GM19372 (cell line): ENCODE results near the gene CHD9.
"Not testable (repeated sequence)": the region's sequence is repeated elsewhere in the genome, so short reads cannot be mapped to it uniquely, and the experiment has no call there.

ENCODE experiments used
- ATAC-seq: cut with Tn5 transposase; IDR thresholded peaks from one replicate; pipeline ENCODE4 v1.9.1; 2021; ENCODE audit warnings: mild to moderate bottlenecking, low read depth, moderate library complexity; ENCODE audit not compliant: unreplicated experiment

Gene CHD9

GRCh38 chr16:53258809-53259208, 204.0 kb downstream of the CHD9 start:
- no peak for ATAC-seq

DNA sequence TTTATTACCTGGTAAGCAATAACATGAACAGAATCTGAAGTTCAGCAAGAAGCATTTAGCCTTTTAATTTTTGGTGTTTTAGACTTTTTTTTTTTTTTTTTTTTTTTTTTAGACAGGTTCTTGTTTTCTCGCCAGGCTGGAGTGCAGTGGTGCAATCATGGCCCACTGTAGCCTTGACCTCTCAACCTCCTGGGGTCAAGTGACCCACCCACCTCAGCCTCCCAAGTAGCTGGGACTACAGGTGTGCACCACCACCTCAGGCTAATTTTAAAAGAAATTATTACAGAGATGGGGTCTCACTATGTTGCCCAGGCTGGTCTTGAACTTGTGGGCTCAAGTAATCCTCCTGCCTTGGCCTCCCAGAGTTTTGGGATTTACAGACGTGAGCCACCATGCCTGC, 206.5 kb downstream of the CHD9 start:
- ATAC-seq = no peak

- no peak for ATAC-seq
Observed at GRCh38 chr16:53262645-53263044, 207.9 kb downstream of the CHD9 start.

GRCh38 chr16:53266156-53266555, 211.4 kb downstream of the CHD9 start:
- no peak for ATAC-seq

DNA sequence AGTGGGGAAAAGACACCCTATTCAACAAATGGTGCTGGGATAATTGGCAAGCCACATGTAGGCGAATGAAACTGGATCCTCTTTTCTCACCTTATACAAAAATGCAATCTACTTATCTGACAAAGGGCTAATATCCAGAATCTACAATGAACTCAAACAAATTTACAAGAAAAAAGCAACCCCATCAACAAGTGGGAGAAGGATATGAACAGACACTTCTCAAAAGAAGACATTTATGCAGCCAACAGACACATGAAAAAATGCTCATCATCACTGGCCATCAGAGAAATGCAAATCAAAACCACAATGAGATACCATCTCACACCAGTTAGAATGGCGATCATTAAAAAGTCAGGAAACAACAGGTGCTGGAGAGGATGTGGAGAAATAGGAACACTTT, 223.7 kb downstream of the CHD9 start:
- ATAC-seq = not testable (repeated sequence)

GRCh38 chr16:53281280-53281679, 226.5 kb downstream of the CHD9 start:
- no peak for ATAC-seq

- ATAC-seq = no peak
Observed at GRCh38 chr16:53281859-53282258, 227.1 kb downstream of the CHD9 start.

- no peak for ATAC-seq
Observed at GRCh38 chr16:53282328-53282727, 227.5 kb downstream of the CHD9 start.

DNA sequence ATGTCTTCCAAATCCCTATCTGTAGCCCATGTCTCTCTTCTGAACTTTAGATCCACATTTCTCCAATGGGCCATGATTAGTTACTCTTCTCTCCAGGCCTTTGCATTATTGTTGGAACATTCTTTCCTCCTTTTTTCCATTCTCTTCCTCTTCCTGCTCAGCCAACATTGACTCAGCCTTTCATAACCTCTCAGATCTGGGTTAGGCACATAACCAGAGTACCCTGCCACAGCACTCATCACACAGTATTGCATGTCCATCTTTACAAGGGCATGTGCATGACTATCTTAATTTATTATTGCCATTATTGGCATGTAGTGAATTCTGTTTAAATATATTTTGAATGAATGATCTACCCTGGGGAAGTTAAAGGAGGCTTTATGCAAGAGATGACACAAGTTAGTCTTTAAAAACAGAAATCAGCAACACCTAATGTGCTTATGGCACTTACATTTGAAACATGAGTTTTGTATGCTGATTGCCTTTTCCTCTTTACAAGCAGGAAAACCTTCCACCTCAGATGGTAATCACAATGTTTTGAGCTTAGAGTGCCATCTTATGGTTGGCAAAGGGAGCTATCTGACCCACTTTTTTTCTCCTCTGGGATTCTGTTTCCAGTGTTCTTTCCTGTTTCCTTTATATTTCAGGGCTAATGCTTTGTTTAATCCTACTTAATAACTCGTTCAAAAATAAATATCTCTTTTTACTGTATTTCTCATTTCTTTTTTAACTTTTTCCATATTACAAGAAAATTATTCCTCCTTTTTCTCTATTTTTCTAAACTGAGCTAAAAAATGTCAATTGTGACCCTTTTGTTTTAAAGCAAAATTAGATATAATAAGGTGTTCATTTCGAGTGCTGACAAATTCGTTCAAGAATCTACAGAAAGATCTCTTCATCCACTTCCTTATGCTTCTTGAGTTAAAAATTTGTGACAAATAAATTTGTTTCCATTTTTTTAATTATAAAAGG, 228.5 kb downstream of the CHD9 start:
- ATAC-seq = no peak

GRCh38 chr16:53285236-53285635, 230.4 kb downstream of the CHD9 start:
- no peak for ATAC-seq

DNA sequence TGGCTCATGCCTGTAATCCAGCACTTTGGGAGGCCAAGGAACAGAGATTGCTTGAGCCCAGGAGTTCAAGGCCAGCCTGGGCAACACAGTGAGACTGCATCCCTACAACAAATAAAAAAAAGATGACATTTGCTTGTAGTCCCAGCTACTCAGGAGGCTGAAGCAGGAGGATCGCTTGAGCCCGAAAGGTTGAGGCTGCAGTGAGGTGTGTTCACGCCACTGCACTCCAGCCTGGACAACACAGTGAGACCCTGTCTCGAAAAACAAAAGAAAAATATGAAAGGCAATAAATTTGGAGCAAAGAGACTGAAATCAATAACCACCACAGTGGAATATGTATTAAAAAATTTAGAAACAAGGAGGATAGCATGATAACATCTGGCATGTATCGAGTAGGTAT, 235.7 kb downstream of the CHD9 start:
- no peak for ATAC-seq

DNA sequence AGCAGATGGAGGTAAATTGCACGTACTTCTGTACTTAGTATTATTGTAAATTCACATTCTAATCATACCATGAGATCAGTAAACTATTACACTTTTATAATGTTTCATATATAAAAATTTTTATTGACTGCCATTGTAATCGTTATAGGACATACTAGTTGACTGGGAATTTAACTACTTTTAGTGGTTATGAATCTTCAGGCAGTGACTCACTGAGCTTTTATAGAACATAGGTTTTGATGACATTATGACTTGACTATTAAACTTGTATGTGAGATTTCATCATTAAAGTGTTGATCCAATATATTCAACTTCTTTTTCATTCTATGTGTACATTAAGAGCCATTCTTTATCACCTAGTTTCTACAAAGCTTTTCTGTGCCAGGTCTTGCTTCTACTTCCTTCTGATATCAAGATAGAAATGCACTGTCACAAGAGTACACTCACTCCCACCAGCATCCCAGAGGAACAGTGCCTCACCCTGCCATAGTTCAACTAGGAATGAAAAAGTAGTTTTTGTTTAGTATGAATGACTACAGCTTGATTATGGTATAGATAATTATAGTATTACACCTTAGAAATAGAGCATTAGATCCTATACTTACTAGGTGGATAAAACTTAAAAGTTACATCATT, 237.1 kb downstream of the CHD9 start:
- ATAC-seq = no peak

DNA sequence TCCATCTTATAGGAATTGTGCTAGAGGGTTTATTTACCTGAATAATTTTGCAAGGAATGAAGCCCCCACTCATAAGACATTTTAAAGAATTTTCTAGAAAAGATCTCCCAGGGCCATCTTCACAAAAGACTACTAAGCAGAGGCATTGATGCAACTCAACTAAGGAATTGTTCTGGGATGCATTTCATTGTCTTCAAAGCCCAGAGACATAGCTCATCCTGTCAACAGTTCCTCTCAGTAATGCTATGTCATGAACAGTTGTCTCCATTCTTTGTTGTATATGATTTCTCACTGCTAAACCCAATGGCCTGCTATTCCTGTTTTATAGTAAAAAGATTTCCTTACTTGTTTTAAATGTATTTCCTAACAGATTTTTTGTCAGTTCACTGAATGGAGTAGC, 242.7 kb downstream of the CHD9 start:
- ATAC-seq = no peak

DNA sequence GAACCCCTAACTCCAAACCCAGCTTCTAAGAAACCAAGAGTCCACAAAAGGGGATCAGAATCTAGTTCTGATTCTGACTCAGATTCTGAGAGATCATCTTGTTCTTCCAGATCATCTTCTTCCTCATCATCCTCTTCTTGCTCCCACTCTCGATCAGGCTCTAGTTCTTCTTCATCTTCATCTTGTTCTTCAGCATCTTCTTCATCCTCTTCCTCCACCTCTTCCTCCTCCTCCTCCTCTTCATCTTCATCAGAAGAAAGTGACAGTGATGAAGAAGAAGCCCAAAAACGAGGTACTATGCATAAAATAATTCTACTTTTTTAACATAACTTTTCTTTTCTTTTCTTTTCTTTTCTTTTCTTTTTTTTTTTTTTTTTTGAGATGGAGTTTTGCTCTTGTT, 249.5 kb downstream of the CHD9 start:
- ATAC-seq = no peak

- no peak for ATAC-seq
Observed at GRCh38 chr16:53305743-53306142, 251.0 kb downstream of the CHD9 start.

- no peak for ATAC-seq
Observed at GRCh38 chr16:53309457-53309856, 254.7 kb downstream of the CHD9 start.

DNA sequence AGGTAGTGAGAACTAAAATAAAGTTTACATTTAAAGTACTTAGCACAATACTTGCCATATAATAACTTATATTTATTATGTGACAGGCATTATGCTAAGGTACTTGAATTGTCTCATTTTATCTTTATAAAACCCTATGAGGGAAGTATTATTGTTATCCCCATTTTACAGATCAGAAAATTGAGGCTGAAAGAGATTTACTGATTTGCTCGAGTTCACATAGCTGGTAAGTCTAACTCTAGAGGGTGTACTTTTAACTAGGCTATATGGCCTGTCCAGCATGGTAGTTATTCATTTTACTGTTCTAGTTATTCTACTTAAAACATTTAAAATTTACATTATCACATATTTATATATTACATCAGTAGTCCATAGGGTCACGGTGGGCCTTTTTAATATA, 266.2 kb downstream of the CHD9 start:
- no peak for ATAC-seq

DNA sequence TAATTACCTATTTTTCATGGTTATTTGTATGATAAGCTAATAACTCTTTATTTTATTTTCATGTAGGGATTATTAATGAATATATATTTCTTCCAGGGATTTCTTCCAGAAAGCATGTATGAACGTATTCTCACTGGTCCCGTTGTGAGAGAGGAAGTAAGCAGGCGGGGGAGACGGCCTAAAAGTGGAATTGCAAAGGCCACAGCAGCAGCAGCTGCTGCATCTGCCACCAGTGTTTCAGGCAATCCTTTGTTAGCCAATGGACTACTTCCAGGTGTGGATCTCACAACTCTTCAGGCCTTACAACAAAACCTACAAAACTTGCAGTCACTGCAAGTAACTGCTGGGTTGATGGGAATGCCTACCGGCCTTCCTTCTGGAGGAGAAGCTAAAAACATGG, 269.1 kb downstream of the CHD9 start:
- no peak for ATAC-seq

DNA sequence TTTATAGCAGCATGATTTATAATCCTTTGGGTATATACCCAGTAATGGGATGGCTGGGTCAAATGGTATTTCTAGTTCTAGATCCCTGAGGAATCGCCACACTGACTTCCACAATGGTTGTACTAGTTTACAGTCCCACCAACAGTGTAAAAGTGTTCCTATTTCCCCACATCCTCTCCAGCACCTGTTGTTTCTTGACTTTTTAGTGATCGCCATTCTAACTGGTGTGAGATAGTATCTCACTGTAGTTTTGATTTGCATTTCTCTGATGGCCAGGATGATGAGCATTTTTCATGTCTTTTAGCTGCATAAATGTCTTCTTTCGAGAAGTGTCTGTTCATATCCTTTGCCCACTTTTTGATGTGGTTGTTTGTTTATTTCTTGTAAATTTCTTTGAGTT, 276.2 kb downstream of the CHD9 start:
- not testable (repeated sequence) for ATAC-seq

DNA sequence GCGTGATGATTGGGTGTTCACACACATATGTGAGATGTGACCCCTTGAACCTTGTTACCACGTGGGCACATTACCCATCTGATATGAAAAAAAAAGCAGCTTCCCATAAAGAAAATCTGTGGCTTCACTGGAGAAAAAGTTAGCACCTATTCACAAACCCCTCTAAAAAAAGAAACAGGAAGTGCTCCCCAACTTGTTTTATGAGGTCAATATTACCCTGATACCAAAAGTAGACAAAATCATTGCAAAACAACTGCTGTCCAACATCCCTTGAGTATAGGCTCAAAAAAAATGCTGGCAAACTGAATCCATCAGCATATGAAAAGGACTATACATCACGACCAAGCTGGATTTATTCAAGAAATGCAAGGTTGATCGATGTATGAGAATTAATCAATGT, 279.8 kb downstream of the CHD9 start:
- no peak for ATAC-seq

DNA sequence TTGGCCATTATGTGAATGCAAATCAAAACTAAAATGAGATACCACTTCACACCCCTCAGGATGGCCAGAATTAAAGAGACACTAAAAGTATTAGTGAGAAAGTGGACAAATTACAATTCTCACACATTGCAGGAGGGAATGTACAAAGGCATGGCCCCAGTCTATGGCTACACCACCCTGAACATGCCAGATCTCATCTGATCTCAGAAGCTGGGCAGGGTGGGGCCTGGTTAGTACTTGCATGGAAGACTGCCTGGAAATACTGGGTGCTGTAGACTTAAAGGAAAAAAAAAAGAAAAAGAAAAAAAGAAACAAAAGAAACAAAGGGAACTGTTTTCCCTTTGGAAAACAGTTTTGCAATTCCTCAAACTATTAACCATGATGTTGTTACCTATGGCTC, 282.5 kb downstream of the CHD9 start:
- ATAC-seq = no peak

GRCh38 chr16:53341792-53342191, 287.0 kb downstream of the CHD9 start:
- no peak for ATAC-seq
